Gastrocnemius medialis (tissue), 4 donors: Measurements from ENCODE around the gene TBX15.

Experiments
- CTCF ChIP-seq, 5 experiments: fragments of 450-650 bp in 3 of 5; fragments of 200-600 bp in 2 of 5; sonication (generic) in 2 of 5; IDR thresholded peaks in 4 of 5; conservative IDR thresholded peaks in 1 of 5; 1 replicate in 4 of 5; 2 replicates in 1 of 5; pipeline ENCODE4 v1.5.1; 2016 to 2019; ENCODE audit warnings: antibody characterized with exemption in 5 of 5, mild to moderate bottlenecking in 3 of 5, moderate library complexity in 3 of 5
- POLR2A ChIP-seq, 2 donors: fragments of 450-650 bp; IDR thresholded peaks; one replicate each; pipeline ENCODE4 v1.6.1; 2017; ENCODE audit warnings: antibody characterized with exemption in 2 of 2, mild to moderate bottlenecking in 2 of 2, moderate library complexity in 2 of 2

- TF ChIP-seq POLR2A (IDR thresholded peaks at IDR 0.05) (no peak), CTCF (IDR thresholded peaks at IDR 0.05 in 4 of 5, conservative IDR thresholded peaks at IDR 0.05 in 1 of 5) (no peak)
Measured at GRCh38 chr1:118997225-118997624, 9.1 kb upstream of the TBX15 start.
